Dedifferentiated amniotic fluid mesenchymal stem cell (primary cell): Measurements from ENCODE around the gene GADD45GIP1.
A peak's percentile ranks its signal among the peaks of the same experiment; 100 is the strongest.
"Not testable (repeated sequence)": the region's sequence is repeated elsewhere in the genome, so short reads cannot be mapped to it uniquely, and the experiment has no call there.

Source experiments
- DNase-seq: peaks from one replicate; pipeline ENCODE4 v3.0.0-alpha.2; 2016; ENCODE audit errors: extremely low spot score

GADD45GIP1 gene

GRCh38 chr19:12987781-12988180 lies 30.8 kb upstream of the GADD45GIP1 start:
- no peak for DNase-seq

GRCh38 chr19:12987190-12987589 lies 30.2 kb upstream of the GADD45GIP1 start:
- DNase-seq, result no peak

GRCh38 chr19:12986726-12987125 lies 29.7 kb upstream of the GADD45GIP1 start:
- DNase-seq, result no peak

- DNase-seq, result no peak
These were observed 28.2 kb upstream of the GADD45GIP1 start for GRCh38 chr19:12985049-12985776.

- DNase-seq, result no peak
These were observed 27.6 kb upstream of the GADD45GIP1 start for GRCh38 chr19:12984683-12985048.

- DNase-seq, result no peak
These were observed 27.2 kb upstream of the GADD45GIP1 start for GRCh38 chr19:12984143-12984627.

GRCh38 chr19:12983542-12984142 lies 26.6 kb upstream of the GADD45GIP1 start:
- peak; percentile 45 for DNase-seq

GRCh38 chr19:12983091-12983490 lies 26.1 kb upstream of the GADD45GIP1 start:
- no peak for DNase-seq

- no peak for DNase-seq
These were observed 25.6 kb upstream of the GADD45GIP1 start for GRCh38 chr19:12982648-12983047.

- DNase-seq, result no peak
These were observed 23.0 kb upstream of the GADD45GIP1 start for GRCh38 chr19:12979974-12980373.

- DNase-seq, result not testable (repeated sequence)
These were observed 19.1 kb upstream of the GADD45GIP1 start for GRCh38 chr19:12976109-12976508.

GRCh38 chr19:12975221-12975741 lies 18.3 kb upstream of the GADD45GIP1 start:
- DNase-seq, result no peak

GRCh38 chr19:12974301-12975220 lies 17.5 kb upstream of the GADD45GIP1 start:
- DNase-seq, result no peak

GRCh38 chr19:12973236-12973635 lies 16.2 kb upstream of the GADD45GIP1 start:
- DNase-seq, result no peak

- DNase-seq, result no peak
These were observed 13.2 kb upstream of the GADD45GIP1 start for GRCh38 chr19:12970070-12970820.

- DNase-seq, result no peak
These were observed 12.4 kb upstream of the GADD45GIP1 start, which contains the start of gene DAND5 for GRCh38 chr19:12969292-12969988. Gene DAND5 (plus strand): TSS chr19:12969576. CDS start chr19:12969661, 85 bp downstream.

GRCh38 chr19:12967907-12968306 lies 10.9 kb upstream of the GADD45GIP1 start:
- DNase-seq, result no peak

- DNase-seq, result no peak
These were observed 8.8 kb upstream of the GADD45GIP1 start for GRCh38 chr19:12965812-12966135.

- peak; percentile 40 for DNase-seq
These were observed 8.2 kb upstream of the GADD45GIP1 start for GRCh38 chr19:12965017-12965811.

- DNase-seq, result no peak
These were observed 2.5 kb upstream of the GADD45GIP1 start for GRCh38 chr19:12959481-12959880.
